IMR-90 (cell line): ENCODE data around the gene FAM200C. TPM values are rescaled to one million over a fixed set of nuclear protein-coding genes. Genes with fewer than 3 reads are reported as not detected.

Source experiments
- ATAC-seq: fragments of 200-7000 bp; cut with Tn5 transposase; 2 replicates; pipeline ENCODE4 v1.9.1; 2020; ENCODE audit warnings: low read depth, mild to moderate bottlenecking, moderate library complexity
- BruUV-seq: library from RNA; stranded (reverse); fragments of 400-500 nt; replicated peaks from 2 replicates; lab custom pipeline; 2021; lab: Mats Ljungman, UMichigan
- CTCF ChIA-PET: fragments of 300-600 bp; formaldehyde crosslinking; extraction: SDS; loops from one replicate; lab custom pipeline; 2021; ENCODE audit warnings: antibody characterized with exemption; lab: Yijun Ruan, JAX
- POLR2A ChIA-PET: fragments of 300-600 bp; sonication (Branson Sonifier 250); formaldehyde crosslinking; loops from one replicate; lab custom pipeline; 2022; ENCODE audit warnings: antibody characterized with exemption; ENCODE audit not compliant: unreplicated experiment; lab: Charles Lee
- DNase-seq: peaks from one replicate; pipeline ENCODE4 v3.0.0; 2013
- H2AFZ ChIP-seq: replicated peaks from 2 replicates; pipeline ENCODE3; 2013; ENCODE audit warnings: low read length, mild to moderate bottlenecking; ENCODE audit not compliant: poor library complexity
- H2AK5ac ChIP-seq: 2 replicates; pipeline ENCODE4 v1.6.1; 2013; ENCODE audit warnings: low read depth, low read length, inconsistent platforms
- H2AK9ac ChIP-seq: replicated peaks from 2 replicates; pipeline ENCODE3; 2013; ENCODE audit warnings: mild to moderate bottlenecking, low read depth, low read length, moderate library complexity; ENCODE audit not compliant: poor library complexity
- H2BK120ac ChIP-seq: 2 replicates; pipeline ENCODE4 v1.6.1; 2013; ENCODE audit warnings: low read depth, low read length, inconsistent platforms
- H2BK15ac ChIP-seq: 3 replicates; pipeline ENCODE4 v1.6.1; 2013; ENCODE audit warnings: low read depth, low read length, inconsistent platforms
- H2BK20ac ChIP-seq: 2 replicates; pipeline ENCODE4 v1.6.1; 2013; ENCODE audit warnings: low read depth, mild to moderate bottlenecking, inconsistent platforms, low read length, moderate library complexity
- H2BK5ac ChIP-seq: 2 replicates; pipeline ENCODE4 v1.6.1; 2013; ENCODE audit warnings: mild to moderate bottlenecking, low read depth, low read length, inconsistent platforms; ENCODE audit not compliant: poor library complexity, severe bottlenecking
- H3K14ac ChIP-seq: replicated peaks from 2 replicates; pipeline ENCODE4 v1.6.1; 2013; ENCODE audit warnings: low read depth, low read length, inconsistent platforms
- H3K18ac ChIP-seq: 2 replicates; pipeline ENCODE4 v1.6.1; 2013; ENCODE audit warnings: low read depth, low read length, control low read depth
- H3K23ac ChIP-seq: 2 replicates; pipeline ENCODE4 v1.6.1; 2013; ENCODE audit warnings: low read depth, low read length, inconsistent platforms
- H3K27ac ChIP-seq: 2 replicates; pipeline ENCODE4 v1.5.1; 2013; ENCODE audit warnings: mild to moderate bottlenecking, control low read depth, low read length; ENCODE audit not compliant: insufficient read depth
- H3K27me3 ChIP-seq: 2 replicates; pipeline ENCODE4 v1.6.1; 2013; ENCODE audit warnings: low read length; ENCODE audit not compliant: control insufficient read depth, insufficient read depth
- H3K36me3 ChIP-seq: 2 replicates; pipeline ENCODE4 v1.6.1; 2013; ENCODE audit warnings: low read length, mixed read lengths; ENCODE audit not compliant: control insufficient read depth, insufficient read depth
- H3K4ac ChIP-seq: 2 replicates; pipeline ENCODE4 v1.6.1; 2013; ENCODE audit warnings: low read depth, low read length, inconsistent platforms
- H3K4me1 ChIP-seq: 2 replicates; pipeline ENCODE4 v1.6.1; 2013; ENCODE audit warnings: low read length, mixed read lengths; ENCODE audit not compliant: control insufficient read depth, insufficient read depth
- H3K4me2 ChIP-seq: 2 replicates; pipeline ENCODE4 v1.6.1; 2013; ENCODE audit warnings: low read depth, mild to moderate bottlenecking, control low read depth, low read length, moderate library complexity
- H3K4me3 ChIP-seq: 2 replicates; pipeline ENCODE4 v1.5.1; 2013; ENCODE audit warnings: low read depth, mild to moderate bottlenecking, control low read depth, low read length, moderate library complexity; ENCODE audit not compliant: insufficient read depth
- H3K56ac ChIP-seq: 2 replicates; pipeline ENCODE4 v1.6.1; 2013; ENCODE audit warnings: low read length, inconsistent platforms; ENCODE audit not compliant: insufficient read depth; ENCODE audit errors: extremely low read depth
- H3K79me1 ChIP-seq, 2 experiments: 2 replicates each; pipeline ENCODE4 v1.6.1; 2013; ENCODE audit warnings: low read length in 2 of 2, inconsistent platforms in 1 of 2, low read depth in 1 of 2
- H3K9ac ChIP-seq: 2 replicates; pipeline ENCODE4 v1.6.1; 2013; ENCODE audit warnings: low read depth, low read length, control low read depth
- H3K9me1 ChIP-seq: 2 replicates; pipeline ENCODE4 v1.6.1; 2013; ENCODE audit warnings: low read length, inconsistent platforms; ENCODE audit not compliant: insufficient read depth
- H3K9me3 ChIP-seq: 2 replicates; pipeline ENCODE4 v1.6.1; 2013; ENCODE audit warnings: low read length; ENCODE audit not compliant: control insufficient read depth, insufficient read depth
- H4K20me1 ChIP-seq: 2 replicates; pipeline ENCODE4 v1.6.1; 2013; ENCODE audit warnings: low read length, inconsistent platforms; ENCODE audit not compliant: insufficient read depth
- H4K5ac ChIP-seq: 2 replicates; pipeline ENCODE4 v1.6.1; 2013; ENCODE audit warnings: mild to moderate bottlenecking, low read depth, low read length, control low read depth
- H4K8ac ChIP-seq, 2 experiments: 2 replicates each; pipeline ENCODE4 v1.6.1; 2013; ENCODE audit warnings: low read depth in 2 of 2, low read length in 2 of 2, control low read depth in 1 of 2, inconsistent platforms in 1 of 2
- H4K91ac ChIP-seq: 2 replicates; pipeline ENCODE4 v1.6.1; 2013; ENCODE audit warnings: low read depth, low read length, inconsistent platforms; ENCODE audit not compliant: insufficient read depth
- NFE2L2 ChIP-seq: fragments of 150-350 bp; IDR thresholded peaks from 2 replicates; pipeline ENCODE4 v1.6.1; 2016; ENCODE audit warnings: low read depth, mild to moderate bottlenecking, low read length
- WGBS, 2 experiments: methylation state at CpG; one replicate each; pipeline versions ENCODE4 v1.1.5 to v1.1.7; 2013; ENCODE audit warnings: missing lambda C conversion rate in 2 of 2; ENCODE audit not compliant: insufficient read length in 1 of 2; ENCODE audit errors: extremely low coverage in 2 of 2; 5-methylcytosine and 5-hydroxymethylcytosine counted together
- dilution Hi-C: fragments of 300-500 bp; cut with HindIII; formaldehyde crosslinking; loops from one replicate; pipeline ENCODE4 v1.14.3; 2018; ENCODE audit warnings: low sequenced_read_pairs; ENCODE audit not compliant: unreplicated experiment
- in situ Hi-C: fragments of 300-500 bp; cut with MboI; formaldehyde crosslinking; loops from 3 replicates; pipeline ENCODE4 v1.14.3; 2019; ENCODE audit warnings: low sequenced_read_pairs, inconsistent platforms, mixed read lengths
- intact Hi-C: fragments of 100-400 bp; cut with micrococcal nuclease; formaldehyde crosslinking; loops from 2 replicates; pipeline ENCODE4 v1.10.0; 2022
- polyA plus RNA-seq, 3 experiments: library from polyadenylated mRNA; depleted of rRNA; stranded (reverse); fragments of >200 nt; gene quantifications; 2 replicates each; pipeline ENCODE4 v1.2.3, GENCODE V29; 2012; ENCODE audit warnings: low replicate concordance in 1 of 3
- total RNA-seq: library from RNA; depleted of rRNA; stranded (reverse); fragments of >200 nt; gene quantifications from 2 replicates; pipeline ENCODE4 v1.2.3, GENCODE V29; 2012
- TF ChIP-seq, protein P1 (sequence below): fragments of 150-350 bp; IDR thresholded peaks from 2 replicates; pipeline ENCODE4 v1.6.1; 2017; ENCODE audit warnings: mild to moderate bottlenecking, antibody characterized with exemption, low read length, low read depth

The FAM200C gene
- total and polyA plus RNA-seq, 2 of the 4 experiments (the other 2 are of a cell fraction): 1.7 to 6.3 TPM

DNA sequence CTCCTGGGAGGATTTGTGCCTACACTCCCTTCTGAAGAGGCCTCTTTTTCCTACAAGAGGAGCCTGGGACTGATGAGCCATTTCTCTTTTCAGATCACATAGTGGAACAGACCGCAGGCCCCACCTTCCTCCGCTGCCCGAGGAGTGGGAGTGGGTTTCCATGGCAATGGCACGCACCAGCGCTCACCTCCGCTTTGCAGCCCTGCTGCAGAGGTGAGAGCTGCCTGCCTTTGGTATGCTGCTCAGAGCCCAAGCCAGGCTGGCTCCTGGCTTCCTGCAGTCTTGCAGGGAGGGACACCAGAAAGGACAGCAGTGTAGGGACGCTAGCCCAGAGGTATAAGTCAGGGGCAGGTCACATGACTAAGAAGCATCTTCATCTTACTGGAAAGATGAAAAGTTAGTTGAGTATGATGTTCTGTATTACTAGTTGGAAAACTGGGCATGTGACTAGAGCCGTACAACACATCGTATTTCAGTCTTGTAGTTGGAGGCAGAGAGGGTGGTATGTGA is 34.2 kb upstream of the FAM200C start:
- Histone ChIP-seq H3K27ac (no peak overlapping the region), H2BK20ac (no peak overlapping the region), H3K27me3 (no peaks in the 10 kb centered on the region), H3K18ac (no peak overlapping the region), H3K9ac (no peak overlapping the region), H4K8ac (no peak overlapping the region), H3K4me1 (no peaks in the 10 kb centered on the region), H3K4me3 (no peak overlapping the region), H2BK120ac (no peak overlapping the region), H4K91ac (no peak overlapping the region), H3K4ac (no peak overlapping the region), H2BK15ac (no peak overlapping the region), H3K36me3 (0 out of 2 replicates have a peak, but pooled peaks cover 1% of the 10 kb centered on the region), H3K79me1 (no peaks in the 10 kb centered on the region), H3K9me1 (no peaks in the 10 kb centered on the region), H2AK9ac (no peak overlapping the region), H4K5ac (no peak overlapping the region), H3K4me2 (no peak overlapping the region), H2AK5ac (no peak overlapping the region), H2BK5ac (no peak overlapping the region), H3K9me3 (no peaks in the 10 kb centered on the region), H3K56ac (no peak overlapping the region), H2AFZ (peak overlapping the region; percentile 16), H4K20me1 (no peaks in the 10 kb centered on the region), H3K14ac (no peak overlapping the region), H3K23ac (no peak overlapping the region)
- ATAC-seq (peak; percentile 25; the same call in 1 of the 2 replicates), DNase-seq (no peak)
- BruUV-seq: no TSS peak
- intact Hi-C loops (loop anchor here (10.0 kb wide), 1 partner anchor 1111 kb away; the partner anchor contains the start of gene GABRB2), dilution Hi-C loops (no loop called here), in situ Hi-C loops (no loop called here)
- ChIA-PET POLR2A (no interaction called here), CTCF (no interaction called here)
- 46% methylated on average over 4 of the region's 9 CpGs; no CpG with 5 or more reads in 1 of the 2 experiments for WGBS, 2 experiments
- TF ChIP-seq, protein P1, sequence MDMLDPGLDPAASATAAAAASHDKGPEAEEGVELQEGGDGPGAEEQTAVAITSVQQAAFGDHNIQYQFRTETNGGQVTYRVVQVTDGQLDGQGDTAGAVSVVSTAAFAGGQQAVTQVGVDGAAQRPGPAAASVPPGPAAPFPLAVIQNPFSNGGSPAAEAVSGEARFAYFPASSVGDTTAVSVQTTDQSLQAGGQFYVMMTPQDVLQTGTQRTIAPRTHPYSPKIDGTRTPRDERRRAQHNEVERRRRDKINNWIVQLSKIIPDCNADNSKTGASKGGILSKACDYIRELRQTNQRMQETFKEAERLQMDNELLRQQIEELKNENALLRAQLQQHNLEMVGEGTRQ: 0 out of 2 replicates have a peak, but pooled peaks have one; percentile 11
- TF ChIP-seq NFE2L2: no peak
